GM18907 (cell line): ENCODE results near the gene NBPF11.
"Not testable (repeated sequence)": the region's sequence is repeated elsewhere in the genome, so short reads cannot be mapped to it uniquely, and the experiment has no call there.

ENCODE experiments used
- ATAC-seq: cut with Tn5 transposase; IDR thresholded peaks from one replicate; pipeline ENCODE4 v1.9.1; 2021; ENCODE audit warnings: mild to moderate bottlenecking, moderate library complexity; ENCODE audit not compliant: unreplicated experiment

Gene NBPF11

DNA sequence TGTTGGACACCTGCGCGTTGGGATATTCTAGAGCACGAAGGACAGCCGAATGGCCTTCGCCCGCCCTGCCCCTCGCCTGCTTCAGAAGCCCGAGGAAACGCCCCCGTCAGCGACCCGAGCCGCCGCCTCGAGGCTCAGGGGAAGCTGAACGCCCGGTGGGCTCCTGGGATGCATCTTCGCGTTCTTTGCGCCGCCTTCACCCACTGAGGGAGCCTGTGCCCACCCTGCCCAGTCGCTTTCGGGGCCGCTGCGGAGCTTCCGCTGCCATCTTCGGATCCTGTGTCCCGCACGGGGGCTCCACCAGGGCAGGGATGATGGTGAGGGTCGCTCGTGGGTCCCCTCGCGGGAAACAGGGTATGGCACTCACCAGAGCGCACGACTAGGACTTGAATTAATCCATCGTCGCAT, 91.8 kb downstream of the NBPF11 start:
- not testable (repeated sequence) for ATAC-seq

DNA sequence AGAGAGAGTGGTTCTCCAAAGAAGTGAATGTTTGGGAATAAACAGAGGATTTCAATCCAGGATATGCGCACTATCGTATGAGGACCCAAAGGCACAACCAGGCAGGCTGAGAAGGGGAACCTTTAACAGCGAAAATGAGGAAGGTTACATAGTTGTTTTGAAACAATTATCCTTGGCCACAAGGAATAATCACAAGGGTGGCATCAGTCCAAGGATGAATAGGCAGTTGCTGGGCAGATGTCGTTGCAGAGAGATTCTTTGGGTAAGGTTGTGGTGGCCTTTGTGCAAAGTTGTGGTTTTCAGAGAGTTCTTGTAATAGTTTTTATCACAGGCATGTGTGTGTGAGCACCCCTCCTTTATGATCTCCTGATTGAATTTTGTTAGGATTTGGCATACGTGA, 94.7 kb downstream of the NBPF11 start:
- ATAC-seq: not testable (repeated sequence)
